GM18526 (cell line): ENCODE data around the gene OASL.

Source experiments
- POLR2A ChIP-seq: IDR thresholded peaks from 3 replicates; pipeline ENCODE4 v1.6.1; 2011; ENCODE audit not compliant: insufficient read length; ENCODE audit errors: extremely low read depth

OASL gene

GRCh38 chr12:121038861-121039668, at the start of gene OASL:
Gene OASL (minus strand): TSS chr12:121039246. CDS start chr12:121038971, 275 bp downstream.
- peak; percentile 97 for TF ChIP-seq POLR2A

DNA sequence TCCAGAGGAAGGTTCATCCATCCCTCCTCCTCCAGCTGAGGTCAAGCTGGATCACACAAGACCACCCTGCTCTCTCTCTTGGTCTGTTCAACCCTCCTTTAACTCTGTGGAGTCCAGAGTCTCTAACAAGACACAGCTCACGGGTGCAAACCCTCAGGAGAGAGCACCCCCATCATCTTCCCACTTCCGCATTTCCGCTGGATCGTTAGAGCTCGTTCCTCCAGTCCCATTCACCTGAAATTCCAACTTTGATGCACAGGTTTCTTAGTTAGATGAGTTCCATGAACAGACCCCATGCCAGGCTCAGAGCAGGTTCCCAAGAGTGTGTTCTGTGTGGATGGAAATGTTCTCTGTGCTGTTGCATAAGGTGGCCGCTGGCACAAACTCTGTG, 49.1 kb upstream of the OASL start:
- TF ChIP-seq POLR2A, result no peak

DNA sequence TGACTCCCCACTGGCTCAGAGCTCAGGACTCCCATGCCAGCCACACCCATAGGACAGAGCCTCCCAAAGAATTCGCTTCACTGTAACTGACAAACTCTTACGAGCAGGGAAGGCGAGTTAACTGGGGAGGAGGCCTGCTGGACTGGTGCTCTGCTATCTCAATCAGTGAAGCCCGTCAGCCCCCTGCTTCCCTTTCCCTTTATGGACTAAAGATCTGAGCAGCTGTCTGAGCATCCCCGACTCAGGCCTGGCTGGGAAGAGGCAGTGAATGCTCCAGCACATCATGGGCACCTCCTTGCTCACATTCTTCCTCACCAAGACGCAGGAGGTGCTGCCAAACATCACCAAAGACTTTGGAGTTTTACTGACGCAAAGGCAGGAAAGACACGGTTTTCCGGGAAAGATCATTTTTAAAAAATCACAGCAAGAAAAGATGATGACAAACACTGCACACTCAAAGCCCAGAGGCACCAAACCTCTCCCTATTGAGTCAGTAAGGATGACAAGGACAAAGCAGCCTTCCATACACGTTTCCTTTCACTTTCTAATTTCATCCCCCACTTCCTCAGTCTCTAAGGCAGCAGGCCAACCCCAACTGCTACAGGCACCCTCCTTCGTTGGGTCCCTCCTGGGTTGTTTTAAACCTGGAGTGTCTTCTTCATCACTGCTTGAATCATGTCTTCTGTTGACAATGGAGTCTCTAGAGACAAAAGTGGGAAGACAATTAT, 48.6 kb upstream of the OASL start:
- no peak for TF ChIP-seq POLR2A

DNA sequence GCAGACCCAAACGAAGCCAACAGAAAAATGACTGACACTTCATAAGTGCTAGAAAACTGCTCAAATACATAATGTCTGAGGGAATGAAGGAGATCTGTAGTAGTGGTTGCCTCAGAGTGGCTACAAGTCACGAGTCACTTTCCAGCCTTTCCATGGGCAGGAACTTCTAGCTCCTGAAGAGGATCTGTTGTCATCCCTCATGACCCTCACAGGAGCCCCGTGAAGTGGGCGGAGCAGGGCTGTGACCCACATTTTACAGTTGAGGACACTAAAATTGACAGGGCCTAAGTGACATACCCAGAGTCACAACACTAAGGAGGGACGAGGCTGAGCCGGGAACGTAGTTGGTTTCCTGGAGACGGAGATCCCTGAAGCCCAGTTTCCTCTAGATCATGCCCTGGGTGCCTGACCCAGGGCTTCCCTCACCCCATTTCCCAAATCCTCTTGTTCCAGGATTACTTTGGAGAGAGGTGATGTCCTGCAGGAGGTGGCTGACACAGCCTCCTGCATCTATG, 47.8 kb upstream of the OASL start:
- no peak for TF ChIP-seq POLR2A

DNA sequence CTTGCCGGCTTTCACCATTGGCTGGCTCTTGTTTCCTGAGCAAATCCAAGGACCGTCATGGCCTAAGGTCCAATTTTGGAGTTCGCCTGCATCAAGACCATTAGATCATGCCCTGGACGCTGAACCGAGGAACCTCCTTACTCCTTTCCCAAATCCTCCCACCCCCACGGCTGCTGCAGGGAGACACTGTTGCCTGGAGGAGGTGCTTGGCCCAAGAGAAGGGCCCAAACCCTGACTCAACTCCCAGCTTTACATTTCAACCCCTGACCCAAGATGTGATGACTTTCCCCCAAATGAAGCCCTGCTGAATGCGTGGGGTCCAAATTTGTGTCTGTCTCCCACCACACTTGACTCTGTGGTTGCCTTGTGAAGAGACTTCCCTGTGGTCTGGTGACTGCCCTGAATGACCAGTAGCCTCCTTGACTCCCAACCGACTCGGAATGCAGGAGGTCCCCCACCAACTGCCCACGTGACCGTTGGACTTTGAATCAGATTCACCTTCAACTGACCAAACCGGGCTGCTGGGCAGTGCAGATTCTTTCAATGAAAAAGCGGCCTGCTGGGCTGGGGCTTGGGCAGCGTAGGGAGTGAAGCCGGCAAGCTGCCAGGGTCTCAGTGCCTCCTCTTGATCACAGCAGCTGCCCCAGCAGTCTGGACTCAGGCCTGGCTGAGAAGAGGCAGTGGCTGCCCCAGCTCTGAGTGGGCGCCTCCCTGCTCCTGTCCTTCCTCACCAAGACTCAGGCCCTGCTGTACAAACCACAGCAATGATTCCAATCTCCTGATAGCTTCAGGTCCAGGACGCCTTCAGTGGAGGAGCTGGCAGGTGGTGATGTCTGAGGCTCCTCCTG, 46.7 kb upstream of the OASL start:
- no peak for TF ChIP-seq POLR2A

- no peak for TF ChIP-seq POLR2A
These were observed 46.0 kb upstream of the OASL start for GRCh38 chr12:121085069-121085468.

DNA sequence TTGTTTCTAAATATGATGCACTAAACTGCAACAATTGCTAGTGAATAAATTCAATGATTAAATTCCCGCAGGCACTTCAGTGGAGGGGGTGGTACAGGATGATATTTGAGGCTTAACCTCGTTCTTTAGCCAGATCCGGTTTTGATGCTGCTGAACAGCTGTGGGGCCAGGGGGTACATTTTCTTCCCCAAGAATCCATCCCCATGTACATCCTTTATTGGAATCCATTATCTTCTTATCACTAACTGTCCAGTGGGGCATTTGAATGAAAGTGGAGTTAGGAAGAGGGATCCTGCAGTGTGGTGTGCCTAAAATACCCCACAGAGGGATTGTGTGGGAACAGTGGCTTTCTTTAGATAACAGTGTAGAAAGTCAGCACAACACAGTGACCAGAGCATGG, 45.2 kb upstream of the OASL start:
- no peak for TF ChIP-seq POLR2A

DNA sequence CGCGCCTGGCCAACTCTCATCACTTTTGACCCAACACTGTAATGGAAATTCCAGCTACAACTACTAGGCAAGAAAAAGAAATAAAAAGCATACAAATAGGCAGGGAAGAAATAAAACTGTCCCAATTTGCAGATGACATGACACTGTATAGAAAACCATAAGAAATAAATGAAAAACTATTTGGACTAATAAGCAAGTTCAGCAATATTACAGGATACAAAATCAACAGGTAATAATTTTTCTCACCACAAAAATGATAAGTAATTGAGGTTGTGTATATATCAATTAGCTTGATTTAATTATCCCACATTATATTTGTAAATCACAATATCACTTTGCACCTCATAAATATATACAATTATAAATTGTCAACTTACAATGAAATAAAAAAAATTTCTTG, 41.9 kb upstream of the OASL start:
- no peak for TF ChIP-seq POLR2A

GRCh38 chr12:121079736-121080272, 40.8 kb upstream of the OASL start:
- no peak for TF ChIP-seq POLR2A

GRCh38 chr12:121072147-121072546, 33.1 kb upstream of the OASL start:
- no peak for TF ChIP-seq POLR2A

DNA sequence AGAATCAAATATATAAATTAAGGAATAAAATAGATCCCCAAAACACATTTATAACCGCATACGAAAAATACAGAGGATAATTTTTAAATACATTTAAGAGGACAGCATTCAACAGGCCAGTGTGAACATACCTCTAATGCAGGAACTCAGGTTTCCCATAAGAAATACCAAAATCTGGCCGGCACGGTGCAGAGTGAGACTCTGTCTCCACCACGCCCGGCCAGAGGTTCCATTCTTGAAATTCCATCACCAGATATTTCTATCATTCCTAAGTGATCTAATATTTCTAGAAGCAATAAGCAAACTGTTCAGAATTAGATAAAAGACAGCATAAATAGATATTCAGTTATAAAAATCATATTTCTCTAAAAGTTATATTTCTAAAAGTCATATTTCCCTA, 30.2 kb upstream of the OASL start:
- no peak for TF ChIP-seq POLR2A

- TF ChIP-seq POLR2A, result no peak
These were observed 26.3 kb upstream of the OASL start for GRCh38 chr12:121065345-121065744.

DNA sequence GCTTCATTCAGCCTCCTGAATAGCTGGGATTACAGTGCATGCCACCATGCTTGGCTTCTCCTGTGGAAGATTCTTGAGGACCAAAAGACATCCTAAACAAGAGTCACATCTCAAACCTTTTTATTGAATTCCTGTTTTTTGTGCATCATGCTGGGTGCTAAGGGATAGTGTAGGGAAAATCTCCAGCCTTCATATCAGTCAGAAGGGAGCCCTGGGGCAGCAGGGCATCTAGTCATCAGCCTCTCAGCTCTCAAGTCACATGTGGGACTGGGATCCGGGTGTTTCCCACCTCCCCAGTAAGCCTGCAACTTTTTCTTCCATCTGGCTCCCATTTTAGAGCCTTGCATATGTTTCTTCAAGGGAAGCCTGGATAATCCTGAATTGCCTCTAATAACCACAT, 25.1 kb upstream of the OASL start:
- no peak for TF ChIP-seq POLR2A

- no peak for TF ChIP-seq POLR2A
These were observed 23.5 kb upstream of the OASL start for GRCh38 chr12:121062391-121063045.

GRCh38 chr12:121061831-121062230, 22.8 kb upstream of the OASL start:
- no peak for TF ChIP-seq POLR2A
